Activated T-cell treated with anti-CD3 and anti-CD28 coated beads for 24 hours (primary cell): ENCODE measurements around the gene SFMBT2.

Experiments used
- DNase-seq: peaks from one replicate; pipeline ENCODE4 v3.0.0-alpha.2; 2020; ENCODE audit warnings: low read depth

SFMBT2 gene

DNA sequence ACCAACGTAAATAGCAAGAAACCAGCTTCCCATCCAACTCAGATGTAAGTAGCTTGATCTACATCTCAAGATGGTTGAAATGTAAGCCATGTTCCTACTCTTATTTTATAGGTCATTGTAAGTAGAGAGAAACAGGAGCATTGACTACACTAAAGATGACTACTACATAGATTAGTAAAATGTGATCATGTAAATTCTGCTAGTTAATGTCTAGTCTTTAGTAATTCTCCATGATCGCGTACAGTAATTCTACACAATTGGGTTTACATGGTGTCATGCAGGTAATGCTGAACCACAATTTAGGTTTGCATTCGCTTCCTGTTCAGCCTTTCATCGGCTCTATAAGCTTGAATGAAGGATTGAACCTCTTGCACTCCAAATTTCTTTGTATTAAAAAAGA, 14.9 kb upstream of the SFMBT2 start:
- DNase-seq = no peak

- DNase-seq = no peak
Observed at GRCh38 chr10:7424919-7425318, 14.1 kb upstream of the SFMBT2 start.

- no peak for DNase-seq
Observed at GRCh38 chr10:7424315-7424714, 13.5 kb upstream of the SFMBT2 start.

DNA sequence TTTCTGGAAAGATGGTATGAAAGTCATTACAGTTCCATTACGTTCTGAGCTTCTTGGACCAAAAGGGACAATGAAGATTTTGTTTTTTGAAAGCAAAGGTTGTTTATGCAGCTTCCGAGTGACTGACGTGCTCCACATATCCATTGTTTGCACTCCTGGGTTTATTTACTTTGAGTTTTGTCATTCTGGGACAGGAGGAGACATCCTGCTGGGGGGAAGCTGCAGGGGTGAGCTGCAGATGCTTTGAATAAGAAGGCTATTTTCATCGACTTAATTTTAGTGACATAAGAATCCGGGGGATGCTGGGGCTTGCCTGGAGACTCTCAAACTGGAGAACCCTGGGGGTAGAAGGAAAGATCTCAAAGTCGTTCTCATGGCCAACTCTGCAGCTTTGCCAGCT, 12.7 kb upstream of the SFMBT2 start:
- DNase-seq = no peak

- DNase-seq = no peak
Observed at GRCh38 chr10:7421526-7421925, 10.7 kb upstream of the SFMBT2 start.

GRCh38 chr10:7419998-7420397, 9.2 kb upstream of the SFMBT2 start:
- no peak for DNase-seq

DNA sequence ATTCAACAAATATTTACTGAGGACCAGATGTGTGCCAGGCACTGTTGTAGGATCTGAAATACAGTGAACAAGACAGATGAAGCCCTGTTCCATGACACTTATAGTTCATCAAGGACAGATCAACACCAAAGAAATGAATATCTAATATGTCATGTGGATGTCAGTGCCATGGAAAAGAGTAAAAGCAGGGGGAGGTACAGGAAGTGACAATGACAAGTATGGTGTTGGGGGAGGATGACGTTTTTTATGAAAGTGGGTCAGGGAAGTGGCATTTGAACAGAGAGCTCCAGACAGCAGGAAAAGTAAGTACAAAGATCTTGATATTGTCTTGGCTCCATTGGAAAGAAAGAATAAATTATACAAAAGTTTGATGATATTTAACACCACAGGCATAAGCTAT, 7.0 kb upstream of the SFMBT2 start:
- no peak for DNase-seq

DNA sequence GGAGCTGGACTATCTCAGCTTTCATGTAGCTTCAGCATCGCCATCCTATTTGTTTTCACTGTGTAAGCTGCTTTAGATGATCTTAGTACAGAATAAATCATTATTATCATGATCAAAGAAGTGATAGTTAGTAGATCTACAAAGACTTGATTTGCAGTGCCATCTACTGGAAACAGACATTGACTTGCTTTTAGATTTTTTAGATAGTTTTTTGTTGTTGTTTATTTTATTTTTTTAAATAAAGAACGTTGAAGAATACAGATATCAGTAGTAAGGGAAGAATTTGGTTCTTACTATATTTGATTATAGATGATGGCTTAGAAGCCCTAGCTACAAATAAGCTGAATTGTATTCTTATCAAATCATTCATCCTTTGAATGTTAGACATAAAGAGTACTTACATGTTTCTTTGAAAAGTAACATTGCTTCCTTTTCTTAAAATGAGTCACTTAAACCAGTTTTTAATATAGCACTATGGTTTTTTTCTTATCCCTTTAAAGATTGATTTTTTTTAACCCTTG, 6.3 kb upstream of the SFMBT2 start:
- DNase-seq = no peak

GRCh38 chr10:7414766-7415165, 3.9 kb upstream of the SFMBT2 start:
- no peak for DNase-seq

- no peak for DNase-seq
Observed at GRCh38 chr10:7412928-7413282, 2.1 kb upstream of the SFMBT2 start.

GRCh38 chr10:7412237-7412927, 1.5 kb upstream of the SFMBT2 start:
- no peak for DNase-seq

- no peak for DNase-seq
Observed at GRCh38 chr10:7411671-7412128, 866 bp upstream of the SFMBT2 start.

DNA sequence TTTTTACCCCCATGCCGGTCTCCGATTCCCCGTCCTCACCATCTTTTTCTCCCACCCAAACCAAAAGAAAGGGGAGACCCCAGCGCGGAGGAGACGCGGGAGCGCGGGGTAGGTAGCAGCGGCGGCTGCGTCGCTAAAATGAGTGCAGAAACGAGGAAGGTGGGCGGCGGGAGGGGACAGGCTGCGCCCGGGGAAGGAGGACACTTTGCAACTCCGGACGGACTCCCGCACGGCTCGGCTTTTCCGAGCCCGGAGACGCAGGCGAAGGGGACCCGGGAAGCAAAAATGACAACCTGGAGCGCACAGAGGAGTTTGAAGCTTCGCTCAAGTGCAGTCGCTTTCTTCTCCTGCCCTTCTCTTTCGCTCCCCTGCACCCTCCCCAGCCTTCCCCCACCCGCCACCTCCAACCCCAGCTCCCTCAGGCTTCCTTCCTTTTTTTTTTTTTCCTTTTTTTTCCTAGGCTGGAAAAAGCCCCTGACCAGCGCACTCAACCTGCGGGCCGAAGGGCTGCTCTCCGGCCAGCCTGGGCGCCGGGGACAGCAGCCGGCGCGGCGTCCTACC, 453 bp downstream of the SFMBT2 start:
- no peak for DNase-seq

DNA sequence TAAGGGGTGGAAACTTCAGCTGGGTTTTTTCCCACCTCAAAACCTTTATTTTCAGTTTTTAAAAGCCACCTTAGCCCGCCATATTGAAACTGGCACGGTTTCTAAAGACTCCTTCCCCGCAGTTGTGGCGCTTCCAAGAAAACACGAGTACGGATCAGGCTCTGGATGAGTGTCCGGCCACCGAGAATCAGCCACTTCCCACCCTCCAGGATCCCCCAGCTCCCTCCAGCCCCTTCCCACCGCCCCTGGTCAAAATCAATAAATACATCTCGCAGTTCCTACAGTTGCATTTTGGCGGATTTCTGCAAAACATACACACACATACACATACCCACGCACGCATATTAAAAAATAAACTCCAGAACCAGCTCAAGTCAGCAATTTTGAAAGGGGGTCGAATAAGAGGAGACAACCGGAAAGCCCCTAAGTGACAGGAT, 1.1 kb downstream of the SFMBT2 start:
- DNase-seq = no peak

DNA sequence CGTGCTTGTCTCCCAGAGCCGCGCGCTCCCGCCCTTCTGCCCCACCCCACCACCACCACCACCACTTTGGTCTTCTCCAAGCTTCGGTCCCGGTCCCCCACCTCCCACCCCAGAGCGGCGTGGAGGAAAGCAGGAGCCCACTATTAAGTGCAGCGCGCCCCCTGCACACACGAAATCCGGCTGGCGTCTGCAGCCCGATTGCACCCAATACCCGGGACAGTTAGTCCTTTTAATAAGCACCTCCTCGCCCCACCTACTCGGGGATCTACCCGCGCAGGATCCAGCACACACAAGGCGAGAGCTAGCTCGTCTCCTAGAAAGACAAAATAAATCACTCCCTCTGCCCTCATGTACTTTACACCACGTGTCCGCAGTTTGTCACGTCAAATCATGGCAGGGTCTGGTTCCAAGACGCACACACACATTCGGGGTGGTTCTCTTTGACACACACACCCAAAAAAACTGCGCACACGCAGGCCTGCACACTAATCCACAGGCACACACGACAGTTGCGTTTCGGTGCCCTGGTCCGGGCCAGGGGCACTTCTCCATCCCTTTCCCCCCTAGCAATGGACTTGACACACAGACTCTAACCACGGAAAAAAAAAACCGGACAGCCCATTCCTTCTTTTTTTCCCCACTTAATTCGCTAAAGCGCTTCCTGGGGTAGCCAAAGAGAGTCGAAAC, 1.6 kb downstream of the SFMBT2 start:
- DNase-seq = no peak

- DNase-seq = no peak
Observed at GRCh38 chr10:7408291-7409044, 2.4 kb downstream of the SFMBT2 start.

DNA sequence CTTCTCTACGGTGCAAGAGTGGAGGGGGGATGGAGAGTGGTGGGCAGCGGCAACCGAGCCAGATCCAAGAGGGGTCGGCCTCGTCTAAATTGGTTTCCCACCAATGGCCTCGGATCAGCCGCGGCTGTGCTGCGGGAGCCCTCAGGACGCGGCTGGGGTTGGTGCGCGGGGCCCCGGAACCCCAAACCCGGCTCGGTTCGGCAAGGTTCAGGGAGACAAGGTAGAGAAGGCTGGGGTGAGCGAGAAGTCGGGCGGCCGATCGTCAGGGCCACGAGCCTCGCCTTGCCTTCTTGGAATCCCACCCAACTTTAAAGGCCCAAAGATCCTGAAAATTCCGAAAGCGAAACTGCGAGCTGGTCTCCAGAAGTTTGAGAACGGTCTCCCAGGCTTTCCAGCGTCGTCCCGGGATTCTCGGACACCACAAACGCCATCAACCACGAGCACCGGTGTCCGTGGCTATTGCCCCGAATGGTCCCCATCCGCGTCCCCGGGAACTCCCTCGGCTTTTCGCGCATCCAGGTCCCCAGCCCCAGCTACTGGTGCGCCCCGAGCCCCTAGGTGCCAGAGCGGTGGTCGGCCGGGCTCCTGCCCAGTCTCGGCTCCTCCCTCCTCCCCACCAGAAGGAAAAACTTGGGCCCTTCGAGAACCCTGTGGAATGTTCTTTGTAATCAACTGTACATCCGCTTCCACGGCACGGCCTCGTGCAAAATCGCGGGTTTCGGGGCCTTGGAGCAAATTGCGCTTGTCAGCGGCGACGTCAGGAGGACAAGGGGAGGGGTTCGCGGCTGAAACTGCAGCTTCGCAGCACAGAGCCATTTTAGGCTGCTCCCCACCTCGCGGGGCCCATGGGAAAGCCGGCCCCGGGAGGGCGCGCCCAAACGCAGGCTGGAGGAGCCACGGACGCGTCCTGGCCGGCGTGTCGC, 3.2 kb downstream of the SFMBT2 start:
- no peak for DNase-seq

GRCh38 chr10:7406712-7407333, 4.0 kb downstream of the SFMBT2 start:
- no peak for DNase-seq

- no peak for DNase-seq
Observed at GRCh38 chr10:7405637-7406036, 5.2 kb downstream of the SFMBT2 start.

DNA sequence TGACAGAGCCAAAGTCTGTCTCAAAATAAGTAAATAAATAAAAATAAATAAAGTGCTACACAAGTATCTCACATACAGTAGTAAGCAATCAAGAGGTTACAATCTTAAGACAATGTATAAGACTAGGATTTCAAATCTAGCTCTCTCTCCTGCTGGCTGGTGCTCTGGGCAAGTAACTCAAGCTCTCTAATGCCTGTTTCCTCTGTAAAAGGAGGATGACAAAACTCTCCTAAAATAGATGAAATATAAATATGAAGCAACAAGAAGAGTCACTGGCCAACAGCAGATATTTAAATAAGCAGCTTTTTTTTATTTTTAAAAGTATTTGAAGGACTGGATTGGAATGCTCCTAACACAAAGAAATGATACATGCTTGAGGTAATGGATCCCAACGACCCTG, 7.2 kb downstream of the SFMBT2 start:
- no peak for DNase-seq

GRCh38 chr10:7401782-7402181, 9.1 kb downstream of the SFMBT2 start:
- DNase-seq = no peak
